Measurements from ENCODE around the gene PHPT1.
"Not testable (repeated sequence)": the region's sequence is repeated elsewhere in the genome, so short reads cannot be mapped to it uniquely, and the experiment has no call there.

Gene PHPT1

DNA sequence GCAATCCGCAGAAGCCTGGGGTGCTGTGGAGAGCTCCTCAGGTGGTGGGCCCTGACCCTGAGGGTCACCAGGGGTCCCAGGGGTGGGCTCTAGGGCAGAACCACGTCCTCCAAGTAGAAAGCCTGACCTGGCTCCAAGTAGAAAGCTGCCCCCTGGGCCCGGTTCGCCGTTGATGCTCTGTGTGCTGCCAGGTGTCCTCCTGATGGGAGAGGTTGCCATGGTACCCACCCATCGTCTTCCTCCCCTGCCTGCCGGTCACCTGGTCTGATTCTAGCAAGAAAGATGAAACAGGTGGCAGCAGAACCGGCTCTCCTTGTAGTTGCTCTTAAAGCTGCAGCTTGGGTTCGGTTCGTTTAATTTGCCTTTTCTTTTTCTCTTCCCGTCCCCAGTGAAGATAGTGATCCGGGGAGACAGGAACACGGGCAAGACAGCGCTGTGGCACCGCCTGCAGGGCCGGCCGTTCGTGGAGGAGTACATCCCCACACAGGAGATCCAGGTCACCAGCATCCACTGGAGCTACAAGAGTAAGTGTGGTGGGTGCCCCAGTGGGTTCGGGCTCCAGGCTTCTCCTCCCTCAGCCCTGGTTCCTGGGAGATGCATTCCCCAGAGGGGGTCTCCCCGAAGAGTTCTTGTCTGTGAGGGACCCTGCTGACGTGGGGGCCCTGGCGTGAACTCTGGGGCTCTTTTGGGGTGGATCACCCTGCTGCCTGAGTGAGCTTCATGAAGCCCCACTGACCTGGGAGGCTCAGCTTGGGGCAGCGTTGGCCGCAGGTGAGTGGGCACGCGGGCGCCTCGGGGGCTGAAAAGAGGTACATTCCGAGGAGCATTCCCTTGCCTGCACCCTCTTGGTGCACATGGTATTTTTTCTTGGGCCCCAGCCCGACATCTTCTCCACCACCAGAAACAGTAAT lies 25.8 kb upstream of the PHPT1 start:
- no peak for DNase-seq (ENCODE audit: low spot score)

DNA sequence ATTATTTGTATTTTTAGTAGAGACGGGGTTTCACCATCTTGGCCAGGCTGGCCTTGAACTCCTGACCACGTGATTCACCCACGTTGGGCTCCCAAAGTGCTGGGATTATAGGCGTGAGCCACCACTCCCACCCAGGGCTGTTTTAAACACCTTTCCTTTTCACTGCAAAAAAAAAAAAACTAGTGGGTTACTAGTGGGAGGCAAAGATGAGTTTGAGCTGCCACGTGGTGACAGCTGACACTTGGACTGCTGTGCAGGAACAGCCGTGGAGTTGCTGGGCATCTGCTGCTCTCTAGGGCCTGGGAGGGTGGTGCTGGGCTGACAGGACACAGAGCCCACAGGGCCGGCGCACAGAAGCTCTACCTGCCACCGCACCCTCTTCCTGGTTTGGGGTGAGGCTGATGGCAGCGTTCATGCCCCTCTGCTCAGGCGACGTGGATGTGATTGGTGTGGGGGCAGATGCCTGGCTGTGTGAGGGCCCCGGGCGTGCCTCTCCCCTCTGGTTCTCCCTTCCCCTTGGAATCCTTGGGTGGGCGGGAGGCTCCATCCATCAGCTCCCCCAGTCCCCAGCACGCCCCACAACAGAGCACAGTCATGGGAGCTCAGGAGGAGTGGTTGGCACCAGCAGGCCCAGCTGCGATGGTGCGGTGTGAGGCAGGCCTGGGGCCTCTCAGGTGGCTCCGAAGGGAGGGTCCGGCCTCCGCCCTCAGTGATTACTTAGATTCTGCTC lies 24.5 kb upstream of the PHPT1 start:
- DNase-seq (ENCODE audit: low spot score) = no peak

DNA sequence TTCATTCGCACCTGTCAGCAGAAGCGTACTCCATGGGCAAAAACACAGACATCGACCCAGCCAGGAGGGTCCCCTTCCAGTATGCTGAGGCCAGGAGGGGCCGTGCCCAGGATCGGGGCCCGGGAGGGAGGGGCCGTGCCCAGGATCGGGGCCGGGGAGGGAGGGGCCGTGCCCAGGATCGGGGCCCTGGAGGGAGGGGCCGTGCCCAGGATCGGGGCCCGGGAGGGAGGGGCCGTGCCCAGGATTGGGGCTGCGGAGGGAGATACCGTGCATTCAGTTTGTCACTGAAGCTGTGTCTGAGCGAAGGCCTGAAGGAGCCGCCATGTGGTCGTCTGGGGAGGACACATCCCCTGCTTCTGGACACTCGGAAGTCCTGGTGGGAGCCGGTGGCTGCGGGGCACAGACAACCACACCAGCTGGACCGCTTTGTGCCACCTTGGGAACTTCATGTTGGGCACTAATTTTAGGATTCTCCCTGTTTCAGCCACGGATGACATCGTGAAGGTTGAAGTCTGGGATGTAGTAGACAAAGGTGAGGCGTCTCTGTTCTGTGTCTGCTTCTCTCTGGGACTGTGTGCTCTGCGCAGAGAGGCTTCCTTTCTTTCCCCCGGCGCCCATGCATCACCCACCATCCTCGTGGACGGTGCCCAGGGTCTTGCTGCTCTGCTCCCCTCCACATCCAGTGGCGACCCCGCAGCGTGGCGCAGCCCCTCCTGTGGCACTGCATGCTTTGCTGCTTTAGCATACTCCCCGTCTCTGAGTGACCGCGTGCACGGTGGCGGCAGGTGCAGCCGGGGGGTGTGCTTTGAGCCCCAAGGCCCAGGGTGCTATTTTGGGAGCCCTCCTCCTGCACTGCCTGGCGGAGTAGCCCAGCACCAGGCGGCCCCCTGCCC lies 23.7 kb upstream of the PHPT1 start:
- no peak for DNase-seq (ENCODE audit: low spot score)

DNA sequence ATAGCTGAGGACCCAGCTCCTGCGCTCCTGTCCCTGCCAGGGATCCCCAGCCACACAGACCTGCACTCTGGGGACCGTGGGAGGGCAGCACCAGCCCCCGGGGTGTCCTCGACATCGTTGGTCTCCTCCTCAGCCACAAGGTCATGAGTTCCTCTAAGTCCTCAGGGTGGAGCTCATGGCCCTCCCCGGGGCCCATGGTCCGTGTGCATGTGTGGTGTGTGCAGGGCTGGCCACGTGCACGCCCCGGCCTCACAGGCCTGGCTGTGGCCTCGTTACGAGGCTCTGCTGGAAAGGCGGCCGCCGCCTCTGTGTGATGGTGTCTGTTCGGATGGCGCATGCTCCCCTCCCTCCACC lies 23.0 kb upstream of the PHPT1 start:
- no peak for DNase-seq (ENCODE audit: low spot score)

DNA sequence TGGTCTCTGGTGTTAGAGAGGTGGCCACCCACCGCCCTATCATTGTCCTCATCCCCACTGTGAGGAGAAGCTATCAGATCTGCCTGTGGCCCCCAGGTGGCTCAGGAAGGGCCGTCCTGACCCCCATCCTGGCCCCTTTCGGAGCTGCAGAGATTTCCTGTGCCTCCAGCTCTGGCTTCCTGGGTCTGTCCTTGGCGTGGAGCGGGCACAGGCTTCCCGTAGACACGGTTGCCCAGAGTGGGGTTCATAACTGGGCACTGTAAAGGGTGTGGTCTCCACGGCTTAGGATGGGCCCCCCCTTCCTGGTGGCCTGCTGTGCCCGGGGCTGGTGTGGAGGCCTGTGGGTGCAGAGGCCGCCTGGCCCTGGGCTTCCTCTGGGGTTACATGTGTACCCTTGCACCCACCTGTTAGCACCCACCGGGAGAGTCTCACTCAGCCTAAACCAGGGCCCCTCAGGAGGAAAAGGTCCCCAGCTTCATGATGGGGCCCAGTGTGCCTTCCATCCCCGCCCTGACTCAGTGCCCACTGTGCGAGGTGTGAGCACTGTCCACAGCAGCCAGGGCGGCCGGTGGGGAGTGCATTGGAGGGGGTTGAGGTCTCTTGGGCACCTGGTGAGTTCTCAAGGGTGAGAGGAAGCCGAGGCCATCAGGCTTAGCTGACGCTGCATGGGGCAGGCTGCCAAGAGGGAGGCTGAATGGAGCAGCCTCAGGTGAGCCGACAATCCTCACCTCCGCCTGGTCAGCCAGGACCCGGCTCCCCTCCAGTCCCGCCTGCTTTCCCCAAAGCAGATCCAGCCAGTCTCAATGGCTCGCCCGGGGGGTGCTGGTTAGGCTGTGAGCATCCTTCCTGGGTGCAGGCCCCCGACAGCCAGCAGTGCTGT lies 22.3 kb upstream of the PHPT1 start:
- DNase-seq (ENCODE audit: low spot score) = no peak

DNA sequence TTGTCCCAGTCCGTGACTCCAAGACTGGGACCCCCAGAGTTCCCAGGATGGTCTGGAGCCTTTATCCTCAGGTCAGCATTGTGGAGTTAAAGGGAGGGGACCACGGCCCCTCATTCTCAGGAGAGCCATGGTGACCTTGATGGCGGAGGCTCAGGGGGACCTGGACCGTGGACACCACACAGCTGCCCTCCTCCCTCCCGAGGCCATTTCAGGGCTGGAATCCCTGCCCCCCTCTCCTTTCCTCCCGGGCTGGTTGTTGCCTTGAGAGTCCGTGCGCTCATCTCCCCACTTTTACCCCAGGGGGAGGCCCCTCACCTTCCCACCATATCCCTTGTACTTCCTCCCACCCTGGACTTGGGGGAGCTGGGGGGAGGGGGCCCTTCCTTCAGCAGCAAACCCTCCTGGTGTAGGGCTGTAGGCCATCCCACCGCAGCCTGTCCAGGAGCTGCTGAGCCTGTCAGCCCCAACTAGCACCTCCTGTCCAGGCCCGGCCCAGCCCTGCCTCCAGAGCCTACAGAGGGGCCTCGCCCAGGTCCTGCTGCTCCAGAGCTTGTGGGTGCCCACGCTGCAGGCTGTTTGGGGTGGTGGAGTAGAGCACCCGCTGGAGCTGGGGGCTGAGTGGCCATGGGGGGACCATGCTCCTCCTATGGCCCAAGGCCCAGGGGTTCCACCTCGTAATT lies 21.3 kb upstream of the PHPT1 start:
- no peak for DNase-seq (ENCODE audit: low spot score)

DNA sequence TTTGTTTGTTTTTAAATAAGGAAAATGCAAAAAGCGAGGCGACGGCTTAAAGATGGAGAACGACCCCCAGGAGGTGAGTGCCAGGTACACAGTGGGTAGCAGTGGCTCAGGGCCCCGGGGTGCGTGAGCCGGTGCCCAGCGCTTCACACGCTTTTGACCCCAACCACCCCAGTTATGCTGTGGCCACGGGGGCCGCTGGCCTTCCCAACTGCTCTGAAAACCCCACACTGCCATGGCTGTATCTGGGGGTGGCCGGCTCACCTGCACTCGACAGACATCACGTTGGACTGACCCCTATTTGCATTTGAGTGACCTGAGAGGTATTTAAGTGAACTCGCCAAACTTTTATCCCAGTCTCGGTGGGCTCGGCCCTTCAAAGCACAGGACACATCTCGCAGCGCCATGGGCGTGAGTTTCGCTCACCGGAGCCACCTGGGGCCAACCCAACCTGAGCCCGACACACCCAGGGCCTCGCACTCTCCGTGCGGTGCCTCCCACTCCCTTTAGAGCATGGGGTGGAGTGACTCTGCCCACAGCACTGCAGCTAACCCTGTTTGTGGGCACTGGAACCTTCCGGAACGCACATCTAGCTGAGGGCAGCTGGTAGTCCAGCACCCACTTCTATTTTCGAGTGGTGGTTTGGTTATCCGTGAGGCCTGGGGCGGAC lies 20.6 kb upstream of the PHPT1 start:
- DNase-seq (ENCODE audit: low spot score) = no peak

DNA sequence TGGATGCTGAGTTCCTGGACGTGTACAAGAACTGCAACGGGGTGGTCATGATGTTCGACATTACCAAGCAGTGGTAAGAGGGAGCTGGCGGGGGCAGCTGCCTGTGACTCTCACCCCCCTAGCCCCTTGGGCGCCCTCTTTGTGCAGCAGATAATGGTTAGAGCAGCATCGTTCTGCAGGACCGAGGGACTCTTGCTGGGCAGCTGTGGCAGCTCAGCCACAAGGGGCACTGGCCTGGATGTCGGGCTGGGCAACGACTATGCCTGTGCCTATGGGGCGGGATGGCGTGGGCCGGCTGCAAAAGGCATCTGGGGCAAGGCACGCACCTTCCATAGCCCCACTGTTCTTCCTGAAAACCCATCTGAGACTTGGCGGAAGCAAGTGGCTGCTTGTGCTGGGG lies 19.8 kb upstream of the PHPT1 start:
- DNase-seq (ENCODE audit: low spot score) = no peak

DNA sequence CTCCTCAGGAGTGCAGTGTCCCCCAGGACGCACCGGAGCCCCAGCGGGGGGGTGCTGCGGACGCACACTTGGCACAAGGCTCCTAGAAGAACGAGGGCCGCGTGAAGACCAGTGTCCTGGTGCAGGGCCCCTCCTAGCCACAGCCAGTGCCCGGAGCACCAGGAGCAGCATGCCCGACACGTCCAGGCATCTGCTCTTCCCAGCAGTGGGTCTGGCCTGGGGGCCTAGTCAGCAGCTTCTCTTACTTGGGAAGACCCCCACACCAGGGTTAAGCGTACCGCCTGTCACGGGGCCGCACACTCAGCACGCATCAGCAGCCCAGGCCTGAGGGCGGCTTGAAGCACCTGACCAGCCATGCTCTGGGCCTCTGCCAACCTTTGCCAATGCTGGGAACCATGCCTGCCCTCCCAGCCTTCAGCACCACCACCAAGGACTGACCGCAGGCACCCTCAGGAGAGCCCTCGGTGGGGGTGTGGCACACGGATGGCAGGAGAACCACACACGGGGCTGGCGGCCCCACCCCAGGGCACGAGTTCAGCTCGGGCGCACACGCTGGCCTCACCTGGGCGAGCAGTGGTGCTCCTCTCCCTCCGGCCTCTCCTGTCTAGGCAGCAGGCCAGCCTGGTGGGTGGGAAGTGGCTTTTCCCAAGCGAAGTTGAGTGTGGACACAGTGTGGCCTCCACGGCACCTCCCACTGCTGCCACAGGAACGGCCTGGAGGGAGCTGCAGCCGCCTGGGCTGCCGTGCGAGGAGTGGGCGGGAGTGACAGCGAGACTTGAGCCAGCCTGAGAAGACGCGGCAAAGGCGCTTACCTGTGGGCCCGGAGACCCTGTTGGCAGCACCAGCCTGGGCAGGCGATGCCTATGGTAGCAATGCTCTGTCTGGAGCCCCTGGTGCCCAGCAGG lies 19.0 kb upstream of the PHPT1 start:
- no peak for DNase-seq (ENCODE audit: low spot score)

DNA sequence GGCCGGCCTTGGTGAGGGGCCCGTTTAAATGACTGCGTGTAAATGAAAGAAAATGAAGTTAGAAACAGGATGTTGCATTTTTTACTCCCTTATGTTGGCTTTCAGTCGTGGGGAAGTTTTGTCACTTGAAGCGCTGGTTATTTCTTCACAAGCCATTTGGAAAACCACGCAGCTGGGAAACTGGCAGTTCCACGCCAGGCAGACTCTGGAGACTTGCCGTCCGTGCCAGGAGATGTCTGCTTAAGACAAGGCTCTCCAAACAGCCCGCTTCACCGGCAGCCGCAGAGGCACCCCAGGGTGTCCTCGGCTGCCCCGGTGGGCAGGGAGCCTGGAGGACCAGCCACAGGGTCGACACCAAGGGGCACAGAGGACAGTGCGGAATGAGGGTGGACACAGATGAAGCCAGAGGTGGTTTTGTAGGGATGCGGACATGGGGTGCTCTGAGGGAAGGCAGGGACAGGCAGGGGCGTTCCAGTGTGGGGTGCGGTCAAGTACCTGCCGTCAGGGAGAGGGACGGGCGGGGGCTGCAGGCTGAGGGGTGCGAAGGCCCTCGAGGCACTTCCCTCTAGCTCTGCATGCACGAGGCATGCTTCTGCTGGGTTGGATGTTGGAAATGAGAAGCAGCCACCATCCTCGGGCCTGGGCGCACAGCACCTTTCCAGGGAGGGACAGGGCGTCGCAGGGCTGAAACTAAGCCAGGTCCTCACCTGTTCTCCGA lies 18.0 kb upstream of the PHPT1 start:
- DNase-seq (ENCODE audit: low spot score) = no peak

DNA sequence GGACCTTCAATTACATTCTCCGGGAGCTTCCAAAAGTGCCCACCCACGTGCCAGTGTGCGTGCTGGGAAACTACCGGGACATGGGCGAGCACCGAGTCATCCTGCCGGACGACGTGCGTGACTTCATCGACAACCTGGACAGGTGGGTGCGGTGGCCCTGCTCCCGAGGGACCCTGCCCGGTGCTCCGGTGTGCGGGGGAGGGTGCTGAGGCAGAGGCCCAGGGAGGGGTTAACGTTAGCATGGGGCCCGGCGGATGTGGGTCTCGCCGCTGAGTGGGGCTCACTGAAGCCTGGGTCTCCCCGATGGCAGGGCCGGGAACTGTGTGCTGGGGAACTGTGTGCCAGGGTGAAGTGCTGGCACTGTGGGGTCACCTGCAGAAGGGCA lies 17.5 kb upstream of the PHPT1 start:
- no peak for DNase-seq (ENCODE audit: low spot score)

DNA sequence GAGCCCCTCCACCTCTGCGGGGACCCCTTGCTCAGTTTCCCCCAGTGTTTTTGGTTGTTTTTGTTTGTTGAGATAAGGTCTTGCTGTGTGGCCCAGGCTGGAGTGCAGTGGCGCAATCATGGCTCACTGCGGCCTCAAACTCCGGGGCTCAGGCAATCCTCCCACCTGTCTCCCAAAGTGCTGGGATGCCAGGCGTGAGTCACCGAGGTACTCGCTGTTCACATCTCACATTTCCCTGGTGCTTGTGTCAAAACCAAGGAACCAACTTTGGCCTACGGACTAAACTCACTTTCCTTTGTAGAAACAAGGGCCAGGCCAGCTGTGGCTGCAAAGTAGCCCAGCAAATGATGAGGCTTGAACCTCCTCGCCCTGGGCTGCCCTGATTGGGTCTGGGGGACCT lies 16.6 kb upstream of the PHPT1 start:
- DNase-seq (ENCODE audit: low spot score) = no peak

DNA sequence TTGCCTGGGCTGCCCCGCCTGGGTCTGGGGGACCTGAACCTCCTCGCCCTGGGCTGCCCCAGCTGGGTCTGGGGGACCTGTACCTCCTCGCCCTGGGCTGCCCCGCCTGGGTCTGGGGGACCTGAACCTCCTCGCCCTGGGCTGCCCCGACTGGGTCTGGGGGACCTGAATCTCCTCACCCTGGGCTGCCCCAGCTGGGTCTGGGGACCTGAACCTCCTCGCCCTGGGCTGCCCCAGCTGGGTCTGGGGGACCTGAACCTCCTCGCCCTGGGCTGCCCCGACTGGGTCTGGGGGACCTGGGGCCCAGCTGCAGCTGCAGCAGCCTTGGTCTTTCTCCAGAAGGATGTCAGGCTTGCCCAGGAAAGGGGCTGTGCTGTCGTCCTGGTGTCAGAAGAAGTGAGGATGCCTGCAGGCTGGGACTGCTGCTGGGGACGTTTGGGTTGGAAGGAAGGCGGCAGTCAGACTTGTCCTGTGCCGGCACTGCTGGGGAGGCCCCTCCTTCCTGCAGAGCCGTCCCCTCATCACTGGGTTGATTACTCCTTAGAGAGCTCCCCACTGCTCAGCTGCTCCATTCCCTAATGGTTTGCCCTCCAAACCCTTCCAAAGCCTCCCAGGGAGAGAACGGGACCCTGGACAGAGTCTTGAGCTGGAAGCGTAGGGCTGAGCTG lies 15.7 kb upstream of the PHPT1 start:
- not testable (repeated sequence) for DNase-seq (ENCODE audit: low spot score)

DNA sequence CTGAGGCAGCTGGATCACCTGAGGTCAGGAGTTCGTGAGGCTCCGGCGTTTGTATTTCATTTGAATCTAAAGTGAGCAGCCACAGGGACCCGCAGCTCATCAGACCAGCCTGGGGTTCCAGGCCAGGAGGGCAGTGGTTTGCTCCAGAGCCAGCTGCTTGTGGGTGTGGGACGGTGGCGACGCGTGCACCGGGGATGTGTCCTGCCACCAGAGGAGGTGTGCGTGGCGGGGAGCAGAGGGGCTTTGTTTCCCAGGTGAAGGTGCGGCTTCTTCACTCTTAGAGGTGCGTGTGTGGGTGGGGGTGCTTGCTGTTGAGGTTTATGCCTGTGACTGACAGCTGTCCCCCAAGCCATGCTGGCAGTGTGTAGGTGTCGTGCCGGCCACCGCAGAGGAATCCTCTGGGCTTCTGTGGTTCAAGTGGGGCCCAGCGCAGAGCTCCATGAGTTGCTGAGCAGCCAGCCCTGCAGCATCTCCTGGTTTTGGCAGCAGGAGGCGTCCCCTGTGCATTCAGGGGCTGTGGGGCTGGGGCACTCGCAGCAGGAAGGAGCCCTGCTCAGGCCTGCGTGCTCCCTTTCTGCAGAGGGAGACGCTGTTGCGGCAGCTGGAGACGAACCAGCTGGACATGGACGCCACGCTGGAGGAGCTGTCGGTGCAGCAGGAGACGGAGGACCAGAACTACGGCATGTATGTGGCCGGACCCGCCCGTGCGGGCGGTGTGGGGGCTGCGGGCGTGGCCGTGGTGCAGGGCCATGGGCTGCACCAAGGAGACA lies 13.9 kb upstream of the PHPT1 start:
- no peak for DNase-seq (ENCODE audit: low spot score)

DNA sequence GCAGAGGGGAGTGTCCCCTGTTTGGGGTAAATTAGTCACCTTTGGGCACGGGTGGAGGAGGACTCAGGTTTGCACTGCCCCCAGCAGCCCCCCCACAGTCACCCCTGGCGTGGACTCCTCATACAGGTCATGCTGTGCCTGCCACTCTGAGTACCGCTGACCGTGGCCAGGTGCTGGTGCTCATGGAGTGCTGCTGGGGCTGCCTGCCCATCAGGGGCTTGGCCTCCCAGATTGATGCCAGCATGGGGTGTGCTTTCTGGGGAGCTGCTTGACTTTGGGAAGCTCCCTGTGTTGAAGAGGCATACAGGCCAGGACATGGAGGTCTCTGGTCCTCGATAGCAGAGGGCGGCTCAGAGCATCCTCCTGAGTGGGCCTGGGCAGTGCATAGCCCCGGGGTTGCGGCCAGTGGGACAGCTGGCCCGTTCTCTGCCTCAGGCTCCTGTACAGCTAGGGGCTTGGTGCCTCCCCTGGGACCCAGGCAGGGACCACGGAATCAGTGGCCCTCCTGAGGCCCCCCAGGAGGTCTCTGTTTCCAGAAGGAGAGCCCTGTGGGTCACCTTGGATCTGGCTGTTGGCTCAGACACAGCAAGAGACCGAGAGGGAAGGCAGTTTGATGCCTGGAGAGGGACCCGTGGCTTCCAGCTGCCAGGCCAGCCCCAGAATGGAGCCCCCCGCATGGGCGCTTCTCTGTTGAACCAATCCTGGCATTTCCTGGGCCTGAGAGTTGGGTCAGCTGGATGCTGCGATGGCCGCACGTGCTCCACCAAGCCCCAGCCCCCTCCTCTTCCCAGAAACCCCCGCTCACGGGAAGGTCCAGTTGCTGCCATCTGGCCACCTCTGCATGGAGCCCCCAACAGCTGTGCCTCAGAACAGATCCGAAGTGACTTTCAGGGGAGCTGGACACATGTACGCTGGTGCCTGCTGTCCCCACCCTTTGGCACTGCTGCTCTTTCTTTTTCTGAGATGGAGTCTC lies 13.0 kb upstream of the PHPT1 start:
- no peak for DNase-seq (ENCODE audit: low spot score)
